CD14-positive monocyte (primary cell): ENCODE measurements around the gene GPRIN1. TPM values are rescaled to one million over a fixed set of nuclear protein-coding genes. Genes with fewer than 3 reads are reported as not detected.

Experiments
- DNase-seq, 3 donors: peaks; one replicate each; pipeline ENCODE4 v3.0.0-alpha.2; 2011 to 2022
- H2AFZ ChIP-seq: 2 replicates; pipeline ENCODE4 v1.6.0; 2012; ENCODE audit warnings: mild to moderate bottlenecking, low read depth, low read length, inconsistent platforms; ENCODE audit not compliant: insufficient read depth, poor library complexity, severe bottlenecking
- H3K27ac ChIP-seq, 2 donors: 1 replicate in 1 of 2; 2 replicates in 1 of 2; pipeline ENCODE4 v1.5.1; 2012 to 2013; ENCODE audit warnings: low read length in 2 of 2, control low read depth in 1 of 2, inconsistent platforms in 1 of 2, low read depth in 1 of 2, mild to moderate bottlenecking in 1 of 2
- H3K27me3 ChIP-seq, 2 donors: one replicate each; pipeline versions ENCODE4 v1.6.0 to v1.6.1; 2011 to 2013; ENCODE audit warnings: low read length in 2 of 2; ENCODE audit not compliant: control insufficient read depth in 2 of 2, insufficient read depth in 2 of 2
- H3K36me3 ChIP-seq, 2 donors: replicated peaks in 1 of 2; 1 replicate in 1 of 2; 2 replicates in 1 of 2; pipeline versions ENCODE4 v1.5.1 to v1.6.1; 2012 to 2013; ENCODE audit warnings: low read length in 2 of 2, control low read depth in 1 of 2, inconsistent platforms in 1 of 2, mild to moderate bottlenecking in 1 of 2; ENCODE audit not compliant: insufficient read depth in 2 of 2, control insufficient read depth in 1 of 2
- H3K4me1 ChIP-seq, 2 donors: 1 replicate in 1 of 2; 2 replicates in 1 of 2; pipeline versions ENCODE4 v1.5.1 to v1.6.1; 2012 to 2013; ENCODE audit warnings: low read length in 2 of 2, control low read depth in 1 of 2, inconsistent platforms in 1 of 2, mild to moderate bottlenecking in 1 of 2, moderate library complexity in 1 of 2; ENCODE audit not compliant: insufficient read depth in 2 of 2, control insufficient read depth in 1 of 2
- H3K4me2 ChIP-seq: replicated peaks from 2 replicates; pipeline ENCODE3; 2012; ENCODE audit warnings: low read length, moderate library complexity, mild to moderate bottlenecking; ENCODE audit not compliant: poor library complexity, severe bottlenecking; ENCODE audit errors: extremely low read depth
- H3K4me3 ChIP-seq, 3 experiments: fragments of 200-600 bp in 1 of 3; sonication (generic) in 1 of 3; replicated peaks in 1 of 3; 1 replicate in 2 of 3; 2 replicates in 1 of 3; pipeline ENCODE4 v1.5.1; 2011 to 2013; ENCODE audit warnings: low read length in 3 of 3, mild to moderate bottlenecking in 3 of 3, control low read depth in 2 of 3, low read depth in 2 of 3, inconsistent platforms in 1 of 3, moderate library complexity in 1 of 3
- H3K79me2 ChIP-seq: 2 replicates; pipeline ENCODE4 v1.6.0; 2012; ENCODE audit warnings: mild to moderate bottlenecking, control low read depth, inconsistent platforms, low read length, moderate library complexity; ENCODE audit not compliant: insufficient read depth
- H3K9ac ChIP-seq: 2 replicates; pipeline ENCODE4 v1.6.0; 2017; ENCODE audit warnings: low read length, mild to moderate bottlenecking; ENCODE audit not compliant: insufficient read depth, poor library complexity, severe bottlenecking
- H3K9me3 ChIP-seq, 2 donors: replicated peaks in 1 of 2; 1 replicate in 1 of 2; 2 replicates in 1 of 2; pipeline versions ENCODE4 v1.5.1 to v1.6.1; 2012 to 2013; ENCODE audit warnings: low read length in 2 of 2, control low read depth in 1 of 2; ENCODE audit not compliant: control insufficient read depth in 1 of 2, insufficient read depth in 1 of 2
- H4K20me1 ChIP-seq: 2 replicates; pipeline ENCODE4 v1.6.0; 2012; ENCODE audit warnings: mild to moderate bottlenecking, low read length, control low read depth, moderate library complexity; ENCODE audit not compliant: insufficient read depth
- H3K27ac Mint-ChIP-seq, 7 donors: one replicate each; pipeline ENCODE4 v1.8.0; 2020; ENCODE audit warnings: mild to moderate bottlenecking in 7 of 7, mixed read lengths in 7 of 7, moderate library complexity in 6 of 7, inconsistent platforms in 2 of 7
- H3K27me3 Mint-ChIP-seq, 3 donors: one replicate each; pipeline ENCODE4 v1.8.0; 2021 to 2022; ENCODE audit warnings: low read depth in 3 of 3, mild to moderate bottlenecking in 3 of 3, mixed read lengths in 3 of 3, moderate library complexity in 3 of 3, inconsistent platforms in 1 of 3
- H3K36me3 Mint-ChIP-seq, 2 donors: one replicate each; pipeline ENCODE4 v1.8.0; 2020; ENCODE audit warnings: mixed read lengths in 2 of 2, inconsistent platforms in 1 of 2, mild to moderate bottlenecking in 1 of 2
- H3K4me1 Mint-ChIP-seq: one replicate; pipeline ENCODE4 v1.8.0; 2020; ENCODE audit warnings: mild to moderate bottlenecking, mixed read lengths
- H3K4me3 Mint-ChIP-seq, 2 donors: one replicate each; pipeline ENCODE4 v1.8.0; 2020; ENCODE audit warnings: mild to moderate bottlenecking in 2 of 2, mixed read lengths in 2 of 2, moderate library complexity in 1 of 2
- H3K9me3 Mint-ChIP-seq, 7 donors: one replicate each; pipeline ENCODE4 v1.8.0; 2020 to 2022; ENCODE audit warnings: mixed read lengths in 7 of 7, mild to moderate bottlenecking in 6 of 7, moderate library complexity in 6 of 7, inconsistent platforms in 2 of 7
- CTCF ChIP-seq: fragments of 200-600 bp; IDR thresholded peaks from one replicate; pipeline ENCODE4 v1.8.0; 2022; ENCODE audit warnings: antibody characterized with exemption, mild to moderate bottlenecking
- WGBS: methylation state at CpG from one replicate; pipeline ENCODE4 v1.1.5; 2013; ENCODE audit warnings: missing lambda C conversion rate; ENCODE audit not compliant: insufficient coverage; 5-methylcytosine and 5-hydroxymethylcytosine counted together
- intact Hi-C, 2 donors: fragments of 100-400 bp; cut with micrococcal nuclease; formaldehyde crosslinking; loops; one replicate each; pipeline versions ENCODE4 v1.15.0 to v1.15.1; 2023
- polyA plus RNA-seq, 3 donors: library from polyadenylated mRNA; depleted of rRNA in 1 of 3; unstranded in 2 of 3; stranded (reverse) in 1 of 3; fragments of 300-500 nt in 2 of 3; fragments of >200 nt in 1 of 3; fragmentation: Illumina TruSeq in 2 of 3; gene quantifications; 1 replicate in 2 of 3; 2 replicates in 1 of 3; pipeline ENCODE4 v1.2.3, GENCODE V29; 2012 to 2021

The GPRIN1 gene
- polyA plus RNA-seq, 3 donors: 0.05 to 0.30 (median 0.13) TPM

- peak overlapping the region; percentile 83 to 90 for H3K4me3 Mint-ChIP-seq
- Histone ChIP-seq H3K9me3 (no peaks in the 10 kb centered on the region), H3K4me3 (peak overlapping the region in 1 of 3 experiments; percentile 88), H3K36me3 (no peaks in the 10 kb centered on the region), H3K9ac (peak overlapping the region; percentile 47), H3K4me2 (peak overlapping the region; percentile 97), H3K4me1 (peaks cover 22 to 28% of the 10 kb centered on the region in 2 donors), H3K27me3 (no peaks in the 10 kb centered on the region), H2AFZ (peak overlapping the region; percentile 90), H4K20me1 (peaks cover 6% of the 10 kb centered on the region), H3K79me2 (no peaks in the 10 kb centered on the region), H3K27ac (peak overlapping the region in 1 of 2 donors; percentile 59)
- peaks cover 32% of the 10 kb centered on the region for H3K4me1 Mint-ChIP-seq
- 83% methylated on average over 4 of the region's 7 CpGs for WGBS
- H3K36me3 Mint-ChIP-seq: peaks cover 0 to 3% of the 10 kb centered on the region in 2 donors
- H3K27me3 Mint-ChIP-seq: peaks cover 2 to 5% (median 4%) of the 10 kb centered on the region in 3 donors
- no peak overlapping the region for H3K27ac Mint-ChIP-seq
- peaks cover 0 to 3% (median 0%) of the 10 kb centered on the region in 7 donors for H3K9me3 Mint-ChIP-seq
- TF ChIP-seq CTCF: no peak
- intact Hi-C loops: loop anchor here in 1 of 2 donors (5.0 kb wide), 1 partner anchor 109 kb away; the partner anchor contains the start of gene RNF44
- no peak for DNase-seq
These were observed 36.2 kb upstream of the GPRIN1 start for GRCh38 chr5:176646049-176646706.

GRCh38 chr5:176644878-176645670 is 35.1 kb upstream of the GPRIN1 start:
- H3K27ac Mint-ChIP-seq: no peak overlapping the region
- Histone ChIP-seq H3K4me1 (peaks cover 22 to 28% of the 10 kb centered on the region in 2 donors), H3K79me2 (no peaks in the 10 kb centered on the region), H3K27ac (no peak overlapping the region), H3K9ac (no peak overlapping the region), H3K4me2 (no peak overlapping the region), H3K4me3 (no peak overlapping the region), H3K36me3 (no peaks in the 10 kb centered on the region), H2AFZ (no peak overlapping the region), H3K9me3 (no peaks in the 10 kb centered on the region), H3K27me3 (no peaks in the 10 kb centered on the region), H4K20me1 (peaks cover 5% of the 10 kb centered on the region)
- peaks cover 32% of the 10 kb centered on the region for H3K4me1 Mint-ChIP-seq
- peaks cover 0 to 5% (median 0%) of the 10 kb centered on the region in 7 donors for H3K9me3 Mint-ChIP-seq
- intact Hi-C loops: loop anchor here in 1 of 2 donors (5.0 kb wide), 1 partner anchor 108 kb away; the partner anchor contains the start of gene RNF44
- H3K27me3 Mint-ChIP-seq: peaks cover 2 to 8% (median 2%) of the 10 kb centered on the region in 3 donors
- 95% methylated on average over 15 of the region's 22 CpGs for WGBS
- peaks cover 0 to 3% of the 10 kb centered on the region in 2 donors for H3K36me3 Mint-ChIP-seq
- no peak overlapping the region for H3K4me3 Mint-ChIP-seq
- DNase-seq: no peak
- TF ChIP-seq CTCF: no peak
